Measurements from ENCODE around the gene PRCD.
"Not testable (repeated sequence)": the region's sequence is repeated elsewhere in the genome, so short reads cannot be mapped to it uniquely, and the experiment has no call there.

The PRCD gene

GRCh38 chr17:76558198-76559095, 18.6 kb downstream of the PRCD start:
- no peak for DNase-seq

- DNase-seq = not testable (repeated sequence)
Measured at GRCh38 chr17:76559460-76559859, 19.6 kb downstream of the PRCD start.

- no peak for DNase-seq
Measured at GRCh38 chr17:76560036-76560876, 20.4 kb downstream of the PRCD start.

- no peak for DNase-seq
Measured at GRCh38 chr17:76560877-76561221, 21.0 kb downstream of the PRCD start.

GRCh38 chr17:76561332-76561731, 21.5 kb downstream of the PRCD start:
- DNase-seq = no peak

GRCh38 chr17:76561799-76562268, 22.0 kb downstream of the PRCD start:
- no peak for DNase-seq

- DNase-seq = no peak
Measured at GRCh38 chr17:76562734-76563148, 22.9 kb downstream of the PRCD start.

GRCh38 chr17:76563359-76563758, 23.5 kb downstream of the PRCD start:
- not testable (repeated sequence) for DNase-seq

- DNase-seq = not testable (repeated sequence)
Measured at GRCh38 chr17:76564991-76565727, 25.3 kb downstream of the PRCD start.

- DNase-seq = no peak
Measured at GRCh38 chr17:76565728-76566612, 26.1 kb downstream of the PRCD start.

GRCh38 chr17:76566613-76566943, 26.7 kb downstream of the PRCD start:
- no peak for DNase-seq

GRCh38 chr17:76566988-76567431, 27.2 kb downstream of the PRCD start:
- no peak for DNase-seq

GRCh38 chr17:76567634-76568432, 28.0 kb downstream of the PRCD start:
- DNase-seq = no peak

GRCh38 chr17:76568811-76569221, 29.0 kb downstream of the PRCD start:
- no peak for DNase-seq

GRCh38 chr17:76569607-76570279, 29.9 kb downstream of the PRCD start:
- DNase-seq = no peak

- no peak for DNase-seq
Measured at GRCh38 chr17:76570457-76570856, 30.6 kb downstream of the PRCD start.

- no peak for DNase-seq
Measured at GRCh38 chr17:76570877-76571471, 31.1 kb downstream of the PRCD start.

- DNase-seq = no peak
Measured at GRCh38 chr17:76572201-76572910, 32.5 kb downstream of the PRCD start.

- DNase-seq = no peak
Measured at GRCh38 chr17:76573096-76573495, 33.3 kb downstream of the PRCD start.
